Endodermal cell (in vitro differentiated cells): ENCODE data around the gene BTBD16. TPM values are rescaled to one million over a fixed set of nuclear protein-coding genes. Genes with fewer than 3 reads are reported as not detected.

Source experiments
- DNase-seq: peaks from one replicate; pipeline ENCODE4 v3.0.0-alpha.2; 2017
- H3K27ac ChIP-seq: 2 replicates; pipeline ENCODE4 v1.5.1; 2013; ENCODE audit warnings: mild to moderate bottlenecking, low read depth, low read length, moderate library complexity
- H3K27me3 ChIP-seq: 2 replicates; pipeline ENCODE4 v1.6.1; 2013; ENCODE audit warnings: mild to moderate bottlenecking, low read length, moderate library complexity; ENCODE audit not compliant: insufficient read depth, control insufficient read depth, poor library complexity, severe bottlenecking
- H3K36me3 ChIP-seq: 2 replicates; pipeline ENCODE4 v1.7.0; 2013; ENCODE audit warnings: mild to moderate bottlenecking, low read length, moderate library complexity; ENCODE audit not compliant: control insufficient read depth, insufficient read depth
- H3K4me1 ChIP-seq: one replicate; pipeline ENCODE4 v1.7.0; 2013; ENCODE audit warnings: low read length; ENCODE audit not compliant: control insufficient read depth, insufficient read depth
- H3K4me3 ChIP-seq: 2 replicates; pipeline ENCODE4 v1.5.1; 2013; ENCODE audit warnings: mild to moderate bottlenecking, low read length, moderate library complexity
- H3K9ac ChIP-seq: 2 replicates; pipeline ENCODE4 v1.6.1; 2013; ENCODE audit warnings: mild to moderate bottlenecking, low read length, moderate library complexity; ENCODE audit not compliant: poor library complexity, severe bottlenecking; ENCODE audit errors: extremely low read depth
- H3K9me3 ChIP-seq: 2 replicates; pipeline ENCODE4 v1.6.1; 2013; ENCODE audit warnings: mild to moderate bottlenecking, low read length, moderate library complexity; ENCODE audit not compliant: control insufficient read depth
- H3K27ac Mint-ChIP-seq: 2 replicates; pipeline ENCODE4 v1.8.0; 2020; ENCODE audit warnings: mixed read lengths
- H3K27me3 Mint-ChIP-seq: 2 replicates; pipeline ENCODE4 v1.8.0; 2021; ENCODE audit warnings: mild to moderate bottlenecking, mixed read lengths; ENCODE audit not compliant: insufficient read depth
- H3K36me3 Mint-ChIP-seq: 2 replicates; pipeline ENCODE4 v1.8.0; 2020; ENCODE audit warnings: low read depth, mixed read lengths
- H3K4me1 Mint-ChIP-seq: 2 replicates; pipeline ENCODE4 v1.8.0; 2020; ENCODE audit warnings: mixed read lengths
- H3K4me3 Mint-ChIP-seq: 2 replicates; pipeline ENCODE4 v1.8.0; 2020; ENCODE audit warnings: mild to moderate bottlenecking, moderate library complexity, mixed read lengths
- H3K9me3 Mint-ChIP-seq: 2 replicates; pipeline ENCODE4 v1.8.0; 2020; ENCODE audit warnings: mild to moderate bottlenecking, mixed read lengths
- WGBS, 2 experiments: methylation state at CpG; one replicate each; pipeline versions ENCODE4 v1.1.5 to v1.1.7; 2013; ENCODE audit warnings: missing lambda C conversion rate in 2 of 2, mixed read lengths in 1 of 2; ENCODE audit not compliant: insufficient coverage in 1 of 2, insufficient read length in 1 of 2; 5-methylcytosine and 5-hydroxymethylcytosine counted together
- total RNA-seq, 2 donors: library from RNA; stranded (reverse); fragmentation: NEBNext Ultra II Directional in 1 of 2; extraction: Animal tissue kit (Norgen Biotek cat#: 25700) in 1 of 2; gene quantifications; 2 replicates in 1 of 2; 3 replicates in 1 of 2; pipeline ENCODE4 v1.2.1, GENCODE V29; 2021
- TF ChIP-seq, protein P1 (sequence below): fragments of 200-600 bp; sonication (generic); conservative IDR thresholded peaks from 2 replicates; pipeline ENCODE4 v1.5.0; 2021; ENCODE audit warnings: antibody characterized with exemption, mild to moderate bottlenecking

Gene BTBD16
- total RNA-seq, 2 donors from 2014 or later = not detected

DNA sequence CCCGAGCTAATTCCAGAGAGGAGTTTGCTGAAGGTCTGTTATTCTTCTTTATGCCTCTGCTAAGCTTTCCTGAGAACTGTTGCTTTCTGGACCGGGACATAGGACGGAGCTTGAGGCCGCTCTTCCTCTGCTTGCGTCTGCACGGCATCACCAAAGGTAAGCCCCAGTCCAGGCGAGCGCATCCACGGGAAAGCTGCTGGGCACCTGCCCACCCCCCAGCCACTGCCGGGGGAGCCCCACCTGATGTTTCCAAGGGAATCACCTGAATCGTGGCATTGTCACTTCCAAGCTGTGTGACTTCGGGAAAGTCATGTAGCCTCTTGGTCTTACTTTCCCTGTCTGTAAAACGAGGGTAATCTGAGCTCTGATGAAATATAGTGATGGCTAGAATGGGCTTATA is 58.3 kb downstream of the BTBD16 start:
- H3K4me1 ChIP-seq = no peaks in the 10 kb centered on the region
- no peaks in the 10 kb centered on the region for H3K9me3 Mint-ChIP-seq
- DNase-seq = no peak
- 70 to 88% methylated on average over 4 to 13 of the region's 13 CpGs for WGBS, 2 experiments
- no peaks in the 10 kb centered on the region for H3K27me3 ChIP-seq
- no peaks in the 10 kb centered on the region for H3K36me3 ChIP-seq
- TF ChIP-seq, protein P1, sequence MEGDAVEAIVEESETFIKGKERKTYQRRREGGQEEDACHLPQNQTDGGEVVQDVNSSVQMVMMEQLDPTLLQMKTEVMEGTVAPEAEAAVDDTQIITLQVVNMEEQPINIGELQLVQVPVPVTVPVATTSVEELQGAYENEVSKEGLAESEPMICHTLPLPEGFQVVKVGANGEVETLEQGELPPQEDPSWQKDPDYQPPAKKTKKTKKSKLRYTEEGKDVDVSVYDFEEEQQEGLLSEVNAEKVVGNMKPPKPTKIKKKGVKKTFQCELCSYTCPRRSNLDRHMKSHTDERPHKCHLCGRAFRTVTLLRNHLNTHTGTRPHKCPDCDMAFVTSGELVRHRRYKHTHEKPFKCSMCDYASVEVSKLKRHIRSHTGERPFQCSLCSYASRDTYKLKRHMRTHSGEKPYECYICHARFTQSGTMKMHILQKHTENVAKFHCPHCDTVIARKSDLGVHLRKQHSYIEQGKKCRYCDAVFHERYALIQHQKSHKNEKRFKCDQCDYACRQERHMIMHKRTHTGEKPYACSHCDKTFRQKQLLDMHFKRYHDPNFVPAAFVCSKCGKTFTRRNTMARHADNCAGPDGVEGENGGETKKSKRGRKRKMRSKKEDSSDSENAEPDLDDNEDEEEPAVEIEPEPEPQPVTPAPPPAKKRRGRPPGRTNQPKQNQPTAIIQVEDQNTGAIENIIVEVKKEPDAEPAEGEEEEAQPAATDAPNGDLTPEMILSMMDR = no peak
- H3K27me3 Mint-ChIP-seq = peaks cover 3% of the 10 kb centered on the region
- no peak overlapping the region for H3K27ac Mint-ChIP-seq
- no peak overlapping the region for H3K27ac ChIP-seq
- no peak overlapping the region for H3K4me3 ChIP-seq
- H3K36me3 Mint-ChIP-seq = no peaks in the 10 kb centered on the region
- no peak overlapping the region for H3K4me3 Mint-ChIP-seq
- H3K4me1 Mint-ChIP-seq = no peaks in the 10 kb centered on the region
- H3K9me3 ChIP-seq = no peaks in the 10 kb centered on the region
- no peak overlapping the region for H3K9ac ChIP-seq

DNA sequence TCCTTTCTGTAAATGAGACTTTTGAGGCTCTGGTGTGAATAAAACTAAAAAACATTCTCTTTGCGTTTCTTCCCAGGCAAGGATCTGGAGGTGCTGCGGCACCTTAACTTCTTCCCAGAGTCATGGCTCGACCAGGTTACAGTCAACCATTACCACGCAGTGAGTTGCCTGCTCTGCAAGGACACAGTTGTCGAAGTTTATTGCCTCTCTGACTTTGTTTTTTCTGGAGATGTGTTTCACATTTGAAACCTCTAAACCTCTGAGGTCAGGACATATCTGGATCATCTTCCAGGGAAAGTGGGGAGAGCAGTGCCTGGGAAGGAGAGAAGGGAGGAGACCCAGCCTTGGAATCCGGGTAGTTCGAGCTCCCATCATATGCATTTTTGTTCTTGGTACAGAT is 60.0 kb downstream of the BTBD16 start:
- Histone ChIP-seq H3K27me3 (no peaks in the 10 kb centered on the region), H3K4me3 (no peak overlapping the region), H3K36me3 (no peaks in the 10 kb centered on the region), H3K9ac (no peak overlapping the region), H3K27ac (no peak overlapping the region), H3K4me1 (no peaks in the 10 kb centered on the region), H3K9me3 (no peaks in the 10 kb centered on the region)
- no peak for DNase-seq
- no peak overlapping the region for H3K4me3 Mint-ChIP-seq
- no peaks in the 10 kb centered on the region for H3K4me1 Mint-ChIP-seq
- H3K27me3 Mint-ChIP-seq = peaks cover 3% of the 10 kb centered on the region
- no peaks in the 10 kb centered on the region for H3K9me3 Mint-ChIP-seq
- no peaks in the 10 kb centered on the region for H3K36me3 Mint-ChIP-seq
- no peak overlapping the region for H3K27ac Mint-ChIP-seq
- TF ChIP-seq, protein P1 = no peak
- WGBS, 2 experiments = 94 to 100% methylated on average over 5 to 7 of the region's 7 CpGs

DNA sequence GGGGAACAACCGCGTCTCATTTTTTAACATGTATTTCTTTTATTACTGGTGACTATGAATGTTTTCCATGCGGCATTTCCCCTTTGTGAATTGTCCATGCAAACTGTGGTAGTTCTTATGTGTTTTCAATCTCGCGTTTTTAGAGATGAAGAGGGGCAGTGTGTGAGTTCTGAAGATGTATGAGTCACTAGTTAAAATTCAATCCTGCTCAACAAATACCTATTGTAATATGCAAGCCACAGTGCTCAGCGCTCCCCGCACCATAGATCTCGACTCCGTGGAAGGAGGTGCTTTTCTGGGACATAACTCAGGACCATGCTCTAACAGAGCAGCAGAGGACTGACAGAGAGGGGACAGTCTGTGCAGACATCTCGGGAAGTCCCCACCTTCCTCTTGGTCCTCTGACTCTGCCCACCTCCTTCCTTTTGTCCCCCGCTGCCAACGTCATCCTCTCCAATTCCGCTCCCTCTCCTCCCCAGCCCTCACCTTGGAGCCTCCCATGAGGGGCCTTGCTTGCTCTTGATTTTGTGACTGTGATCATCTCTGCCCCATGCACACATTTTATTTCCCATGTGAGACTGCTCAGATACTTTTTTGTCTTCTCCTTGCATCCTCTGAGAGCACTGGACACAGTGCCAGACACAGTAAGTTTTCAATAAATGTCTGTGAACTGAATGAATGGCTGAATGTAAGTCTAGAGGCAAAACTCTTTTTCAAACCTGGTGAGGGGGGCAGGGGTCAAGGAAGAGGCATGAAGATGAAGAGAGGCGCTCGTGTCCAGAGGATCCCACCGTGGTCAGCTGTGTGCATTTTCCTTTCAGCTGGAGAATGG is 60.7 kb downstream of the BTBD16 start:
- H3K27me3 Mint-ChIP-seq = peaks cover 3% of the 10 kb centered on the region
- no peaks in the 10 kb centered on the region for H3K4me1 Mint-ChIP-seq
- no peaks in the 10 kb centered on the region for H3K4me1 ChIP-seq
- H3K27ac ChIP-seq = no peak overlapping the region
- WGBS, 2 experiments = 79 to 92% methylated on average over 14 to 16 of the region's 16 CpGs
- H3K4me3 ChIP-seq = no peak overlapping the region
- H3K27me3 ChIP-seq = no peaks in the 10 kb centered on the region
- no peak overlapping the region for H3K9ac ChIP-seq
- H3K9me3 ChIP-seq = no peaks in the 10 kb centered on the region
- H3K4me3 Mint-ChIP-seq = no peak overlapping the region
- no peak overlapping the region for H3K27ac Mint-ChIP-seq
- no peak for DNase-seq
- TF ChIP-seq, protein P1 = no peak
- no peaks in the 10 kb centered on the region for H3K36me3 Mint-ChIP-seq
- H3K9me3 Mint-ChIP-seq = no peaks in the 10 kb centered on the region
- H3K36me3 ChIP-seq = no peaks in the 10 kb centered on the region
